ENCODE results near the gene SLCO1A2. TPM values are rescaled to one million over a fixed set of nuclear protein-coding genes. Genes with fewer than 3 reads are reported as not detected.

SLCO1A2 gene
- polyA plus RNA-seq, 1 donor (not counting 4 experiments of a cell fraction or from before 2014, with no cell fraction given) = not detected

DNA sequence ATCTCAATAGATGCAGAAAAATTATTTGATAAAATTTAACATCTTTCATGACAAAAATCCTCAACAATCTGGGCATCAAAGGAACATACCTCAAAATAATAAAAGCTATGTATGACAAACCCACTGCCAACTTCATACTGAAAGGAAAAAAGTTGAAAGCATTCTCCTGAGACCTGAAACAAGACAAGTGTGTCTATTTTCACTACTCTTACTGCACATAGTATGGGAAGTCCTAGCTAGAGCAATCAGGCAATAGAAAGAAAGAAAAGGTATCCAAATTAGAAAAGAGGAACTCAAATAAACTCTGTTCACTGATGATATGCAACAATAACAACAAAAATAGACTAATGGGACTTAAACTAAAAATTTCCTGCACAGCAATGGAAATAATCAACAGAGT is 113.6 kb downstream of the SLCO1A2 start:
- Histone ChIP-seq H3K27ac (ENCODE audit: control insufficient read depth, insufficient read depth, low read length) (no peak overlapping the region), H3K4me2 (ENCODE audit: control insufficient read depth, extremely low read depth, insufficient read depth, low read depth, low read length) (no peak overlapping the region), H2AFZ (ENCODE audit: control insufficient read depth, low read length) (no peak overlapping the region), H3K79me2 (ENCODE audit: control insufficient read depth, insufficient read depth, low read length) (no peaks in the 10 kb centered on the region), H3K9me1 (ENCODE audit: control insufficient read depth, extremely low read depth, insufficient read depth, low read length) (no peaks in the 10 kb centered on the region), H3K9me3 (ENCODE audit: control insufficient read depth, low read depth, low read length) (no peaks in the 10 kb centered on the region), H3K9ac (ENCODE audit: control insufficient read depth, extremely low read depth, insufficient read depth, low read length) (no peak overlapping the region), H3K36me3 (ENCODE audit: control insufficient read depth in 2 of 2, extremely low read depth in 1 of 2, insufficient read depth in 2 of 2, low read length in 2 of 2) (no peaks in the 10 kb centered on the region), H4K20me1 (ENCODE audit: control insufficient read depth, extremely low read depth, insufficient read depth, low read length) (no peaks in the 10 kb centered on the region), H3K27me3 (ENCODE audit: control insufficient read depth, extremely low read depth, insufficient read depth, low read length) (no peaks in the 10 kb centered on the region), H3K4me3 (ENCODE audit: control insufficient read depth in 2 of 3, extremely low read depth in 1 of 3, insufficient read depth in 2 of 3, low read depth in 1 of 3, low read length in 3 of 3) (no peak overlapping the region), H3K4me1 (ENCODE audit: control insufficient read depth, extremely low read depth, insufficient read depth, low read length) (no peaks in the 10 kb centered on the region)
- TF ChIP-seq EZH2 (IDR thresholded peaks at IDR 0.05; ENCODE audit: low read length) = no peak
- TF ChIP-seq, protein P1, sequence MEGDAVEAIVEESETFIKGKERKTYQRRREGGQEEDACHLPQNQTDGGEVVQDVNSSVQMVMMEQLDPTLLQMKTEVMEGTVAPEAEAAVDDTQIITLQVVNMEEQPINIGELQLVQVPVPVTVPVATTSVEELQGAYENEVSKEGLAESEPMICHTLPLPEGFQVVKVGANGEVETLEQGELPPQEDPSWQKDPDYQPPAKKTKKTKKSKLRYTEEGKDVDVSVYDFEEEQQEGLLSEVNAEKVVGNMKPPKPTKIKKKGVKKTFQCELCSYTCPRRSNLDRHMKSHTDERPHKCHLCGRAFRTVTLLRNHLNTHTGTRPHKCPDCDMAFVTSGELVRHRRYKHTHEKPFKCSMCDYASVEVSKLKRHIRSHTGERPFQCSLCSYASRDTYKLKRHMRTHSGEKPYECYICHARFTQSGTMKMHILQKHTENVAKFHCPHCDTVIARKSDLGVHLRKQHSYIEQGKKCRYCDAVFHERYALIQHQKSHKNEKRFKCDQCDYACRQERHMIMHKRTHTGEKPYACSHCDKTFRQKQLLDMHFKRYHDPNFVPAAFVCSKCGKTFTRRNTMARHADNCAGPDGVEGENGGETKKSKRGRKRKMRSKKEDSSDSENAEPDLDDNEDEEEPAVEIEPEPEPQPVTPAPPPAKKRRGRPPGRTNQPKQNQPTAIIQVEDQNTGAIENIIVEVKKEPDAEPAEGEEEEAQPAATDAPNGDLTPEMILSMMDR (optimal IDR thresholded peaks at IDR 0.05 in 1 of 3, IDR thresholded peaks at IDR 0.05 in 1 of 3, conservative IDR thresholded peaks at IDR 0.05 in 1 of 3; ENCODE audit: extremely low read depth in 1 of 3, insufficient read depth in 2 of 3, low read length in 3 of 3) = no peak
- dilution Hi-C loops (cut with MboI; ENCODE audit: extremely low pct_ligation_motif_present, low sequenced_read_pairs) = no loop called here
- FAIRE-seq (no peak), DNase-seq (ENCODE audit: low read depth, low spot score) (no peak)

DNA sequence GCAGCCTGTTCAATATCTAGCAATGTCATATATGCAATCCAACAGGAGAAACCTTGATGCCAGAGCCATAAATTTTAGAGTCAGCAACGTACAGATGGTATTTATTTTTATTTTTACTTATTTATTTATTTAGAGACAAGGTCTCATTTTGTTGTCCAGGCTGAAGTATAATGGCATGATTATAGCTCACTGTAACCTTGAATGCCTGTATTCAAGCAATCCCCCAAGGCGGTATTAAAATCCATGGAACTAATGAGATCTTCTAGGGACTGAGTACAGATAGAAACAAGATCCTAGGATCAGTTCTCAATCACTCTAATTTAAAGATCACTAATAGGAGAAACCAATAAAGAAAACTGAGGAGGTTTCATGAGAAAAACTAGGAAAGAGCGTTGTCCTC is 114.5 kb downstream of the SLCO1A2 start:
- H3K4me2 ChIP-seq (ENCODE audit: control insufficient read depth, extremely low read depth, insufficient read depth, low read depth, low read length) = no peak overlapping the region
- H4K20me1 ChIP-seq (ENCODE audit: control insufficient read depth, extremely low read depth, insufficient read depth, low read length) = no peaks in the 10 kb centered on the region
- no peak overlapping the region for H3K27ac ChIP-seq (ENCODE audit: control insufficient read depth, insufficient read depth, low read length)
- DNase-seq (ENCODE audit: low read depth, low spot score) (no peak), FAIRE-seq (no peak)
- H3K9me1 ChIP-seq (ENCODE audit: control insufficient read depth, extremely low read depth, insufficient read depth, low read length) = no peaks in the 10 kb centered on the region
- no peak overlapping the region for H3K4me3 ChIP-seq (ENCODE audit: control insufficient read depth in 2 of 3, extremely low read depth in 1 of 3, insufficient read depth in 2 of 3, low read depth in 1 of 3, low read length in 3 of 3)
- no peak overlapping the region for H2AFZ ChIP-seq (ENCODE audit: control insufficient read depth, low read length)
- no peaks in the 10 kb centered on the region for H3K79me2 ChIP-seq (ENCODE audit: control insufficient read depth, insufficient read depth, low read length)
- no peaks in the 10 kb centered on the region for H3K27me3 ChIP-seq (ENCODE audit: control insufficient read depth, extremely low read depth, insufficient read depth, low read length)
- H3K9ac ChIP-seq (ENCODE audit: control insufficient read depth, extremely low read depth, insufficient read depth, low read length) = no peak overlapping the region
- no peak for TF ChIP-seq EZH2 (IDR thresholded peaks at IDR 0.05; ENCODE audit: low read length)
- TF ChIP-seq, protein P1 (optimal IDR thresholded peaks at IDR 0.05 in 1 of 3, IDR thresholded peaks at IDR 0.05 in 1 of 3, conservative IDR thresholded peaks at IDR 0.05 in 1 of 3; ENCODE audit: extremely low read depth in 1 of 3, insufficient read depth in 2 of 3, low read length in 3 of 3) = no peak
- no peaks in the 10 kb centered on the region for H3K36me3 ChIP-seq (ENCODE audit: control insufficient read depth in 2 of 2, extremely low read depth in 1 of 2, insufficient read depth in 2 of 2, low read length in 2 of 2)
- H3K4me1 ChIP-seq (ENCODE audit: control insufficient read depth, extremely low read depth, insufficient read depth, low read length) = no peaks in the 10 kb centered on the region
- dilution Hi-C loops (cut with MboI; ENCODE audit: extremely low pct_ligation_motif_present, low sequenced_read_pairs) = no loop called here
- no peaks in the 10 kb centered on the region for H3K9me3 ChIP-seq (ENCODE audit: control insufficient read depth, low read depth, low read length)

Measured in keratinocyte (primary cell).